Type B pancreatic cell (in vitro differentiated cells): ENCODE measurements around the gene IBA57. TPM values are rescaled to one million over a fixed set of nuclear protein-coding genes. Genes with fewer than 3 reads are reported as not detected.

Experiments
- DNase-seq: peaks from one replicate; pipeline ENCODE4 v3.0.0; 2021; ENCODE audit warnings: mixed read lengths; ENCODE audit not compliant: unreplicated experiment; ENCODE audit errors: extremely low spot score
- H3K27ac Mint-ChIP-seq: 2 replicates; pipeline ENCODE4 v1.8.0; 2021; ENCODE audit warnings: mild to moderate bottlenecking, mixed read lengths
- H3K27me3 Mint-ChIP-seq: 2 replicates; pipeline ENCODE4 v1.8.0; 2021; ENCODE audit warnings: mixed read lengths
- H3K36me3 Mint-ChIP-seq: 2 replicates; pipeline ENCODE4 v1.8.0; 2021; ENCODE audit warnings: mixed read lengths
- H3K4me1 Mint-ChIP-seq: one replicate; pipeline ENCODE4 v1.8.0; 2021; ENCODE audit warnings: mixed read lengths; ENCODE audit not compliant: unreplicated experiment
- H3K4me3 Mint-ChIP-seq: 2 replicates; pipeline ENCODE4 v1.8.0; 2021; ENCODE audit warnings: mild to moderate bottlenecking, mixed read lengths
- H3K9me3 Mint-ChIP-seq: 2 replicates; pipeline ENCODE4 v1.8.0; 2021; ENCODE audit warnings: mixed read lengths
- total RNA-seq: library from RNA; stranded (reverse); gene quantifications from 2 replicates; pipeline ENCODE4 v1.2.1, GENCODE V29; 2021; ENCODE audit warnings: low replicate concordance
- TF ChIP-seq, protein P1 (sequence below): fragments of 200-600 bp; sonication (generic); conservative IDR thresholded peaks from 2 replicates; pipeline ENCODE4 v1.5.0; 2021; ENCODE audit warnings: antibody characterized with exemption, mild to moderate bottlenecking

Gene IBA57
- total RNA-seq, 1 donor from 2014 or later: 9.5 TPM

GRCh38 chr1:228210076-228210651 lies 44.6 kb downstream of the IBA57 start:
- H3K36me3 Mint-ChIP-seq: no peaks in the 10 kb centered on the region
- DNase-seq: peak; percentile 67
- no peak overlapping the region for H3K4me3 Mint-ChIP-seq
- H3K27me3 Mint-ChIP-seq: peaks cover 3% of the 10 kb centered on the region
- H3K4me1 Mint-ChIP-seq: peaks cover 10% of the 10 kb centered on the region
- H3K27ac Mint-ChIP-seq: no peak overlapping the region
- TF ChIP-seq, protein P1, sequence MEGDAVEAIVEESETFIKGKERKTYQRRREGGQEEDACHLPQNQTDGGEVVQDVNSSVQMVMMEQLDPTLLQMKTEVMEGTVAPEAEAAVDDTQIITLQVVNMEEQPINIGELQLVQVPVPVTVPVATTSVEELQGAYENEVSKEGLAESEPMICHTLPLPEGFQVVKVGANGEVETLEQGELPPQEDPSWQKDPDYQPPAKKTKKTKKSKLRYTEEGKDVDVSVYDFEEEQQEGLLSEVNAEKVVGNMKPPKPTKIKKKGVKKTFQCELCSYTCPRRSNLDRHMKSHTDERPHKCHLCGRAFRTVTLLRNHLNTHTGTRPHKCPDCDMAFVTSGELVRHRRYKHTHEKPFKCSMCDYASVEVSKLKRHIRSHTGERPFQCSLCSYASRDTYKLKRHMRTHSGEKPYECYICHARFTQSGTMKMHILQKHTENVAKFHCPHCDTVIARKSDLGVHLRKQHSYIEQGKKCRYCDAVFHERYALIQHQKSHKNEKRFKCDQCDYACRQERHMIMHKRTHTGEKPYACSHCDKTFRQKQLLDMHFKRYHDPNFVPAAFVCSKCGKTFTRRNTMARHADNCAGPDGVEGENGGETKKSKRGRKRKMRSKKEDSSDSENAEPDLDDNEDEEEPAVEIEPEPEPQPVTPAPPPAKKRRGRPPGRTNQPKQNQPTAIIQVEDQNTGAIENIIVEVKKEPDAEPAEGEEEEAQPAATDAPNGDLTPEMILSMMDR: no peak
- no peaks in the 10 kb centered on the region for H3K9me3 Mint-ChIP-seq

DNA sequence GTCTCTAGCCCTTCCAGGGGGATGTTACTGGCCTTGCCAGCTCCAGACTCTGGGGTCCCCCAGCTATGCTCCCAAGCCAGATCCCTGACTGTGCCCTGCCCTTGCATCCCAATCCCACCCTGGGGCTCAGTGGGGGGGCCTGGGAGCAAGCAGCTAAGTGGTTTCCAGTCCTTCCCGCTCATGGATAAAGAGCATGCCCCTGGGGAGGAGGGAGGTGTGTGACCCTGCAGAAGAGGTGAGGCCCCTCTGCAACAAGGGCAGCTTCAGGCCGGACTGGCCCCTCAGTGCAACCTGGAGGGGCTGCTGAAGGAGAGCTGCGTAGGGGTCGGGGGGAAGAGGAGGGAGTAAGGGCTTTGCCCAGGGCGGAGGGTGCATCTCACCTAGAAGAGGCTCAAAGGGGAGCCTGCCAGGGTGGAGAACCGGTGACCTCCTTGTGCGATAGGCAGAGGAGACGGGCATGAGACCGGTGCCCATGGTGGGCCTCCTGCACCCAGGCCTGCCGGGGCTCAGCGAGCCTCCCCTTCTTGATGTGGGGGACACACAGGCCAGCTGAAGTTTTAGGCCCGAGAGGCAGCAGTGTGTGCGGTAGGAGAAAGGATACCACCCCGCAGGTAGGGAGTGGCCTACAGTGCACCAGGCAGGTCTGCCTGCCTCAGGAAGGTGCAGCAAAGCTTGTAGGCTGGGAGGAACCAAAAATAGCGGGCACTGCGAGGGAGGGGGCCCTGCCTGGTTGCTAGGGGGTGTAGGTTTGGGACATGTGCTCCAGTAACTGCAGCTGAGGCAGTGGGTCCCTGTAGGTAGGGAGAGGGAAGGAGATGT lies 45.3 kb downstream of the IBA57 start:
- Mint-ChIP-seq H3K4me3 (peak overlapping the region; percentile 77), H3K9me3 (no peaks in the 10 kb centered on the region), H3K27ac (peak overlapping the region; percentile 58), H3K4me1 (peaks cover 5% of the 10 kb centered on the region), H3K27me3 (peaks cover 3% of the 10 kb centered on the region), H3K36me3 (no peaks in the 10 kb centered on the region)
- DNase-seq: peak; percentile 66
- TF ChIP-seq, protein P1: no peak

- no peaks in the 10 kb centered on the region for H3K4me1 Mint-ChIP-seq
- H3K36me3 Mint-ChIP-seq: no peaks in the 10 kb centered on the region
- TF ChIP-seq, protein P1: no peak
- DNase-seq: peak; percentile 69
- H3K27ac Mint-ChIP-seq: peak overlapping the region; percentile 58
- peaks cover 3% of the 10 kb centered on the region for H3K27me3 Mint-ChIP-seq
- peak overlapping the region; percentile 77 for H3K4me3 Mint-ChIP-seq
- H3K9me3 Mint-ChIP-seq: no peaks in the 10 kb centered on the region
These were observed 46.2 kb downstream of the IBA57 start for GRCh38 chr1:228211531-228212414.

DNA sequence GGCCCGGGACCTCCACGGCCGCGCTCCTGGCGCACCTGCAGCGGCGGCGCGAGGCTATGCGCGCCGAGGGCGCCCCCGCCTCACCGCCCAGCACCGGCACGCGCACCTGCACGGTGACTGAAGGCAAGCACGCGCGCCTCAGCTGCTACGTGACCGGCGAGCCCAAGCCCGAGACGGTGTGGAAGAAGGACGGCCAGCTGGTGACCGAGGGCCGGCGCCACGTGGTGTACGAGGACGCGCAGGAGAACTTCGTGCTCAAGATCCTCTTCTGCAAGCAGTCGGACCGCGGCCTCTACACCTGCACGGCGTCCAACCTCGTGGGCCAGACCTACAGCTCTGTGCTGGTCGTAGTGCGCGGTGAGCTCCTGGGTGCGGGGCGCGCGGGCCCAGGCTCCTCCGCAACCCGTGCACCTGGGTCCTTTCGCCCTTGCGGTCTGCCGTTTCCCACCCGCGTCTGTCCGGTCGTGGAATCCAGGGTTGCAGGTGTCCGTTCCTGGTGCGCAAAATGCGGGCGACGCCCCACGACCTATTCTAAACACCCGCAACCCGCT lies 46.9 kb downstream of the IBA57 start:
- no peaks in the 10 kb centered on the region for H3K36me3 Mint-ChIP-seq
- H3K27me3 Mint-ChIP-seq: peaks cover 3% of the 10 kb centered on the region
- TF ChIP-seq, protein P1: no peak
- peak; percentile 73 for DNase-seq
- H3K27ac Mint-ChIP-seq: no peak overlapping the region
- no peak overlapping the region for H3K4me3 Mint-ChIP-seq
- H3K4me1 Mint-ChIP-seq: no peaks in the 10 kb centered on the region
- no peaks in the 10 kb centered on the region for H3K9me3 Mint-ChIP-seq
